Measurements from ENCODE around the gene RGS3. TPM values are rescaled to one million over a fixed set of nuclear protein-coding genes. Genes with fewer than 3 reads are reported as not detected.

RGS3 gene
- total and polyA plus RNA-seq, 2 of the 13 experiments (the other 11 are each of a cell fraction or from before 2014, with no cell fraction given), result 17.1 to 28.8 TPM

GRCh38 chr9:113461285-113461684, 2.2 kb upstream of the RGS3 start:
- Histone ChIP-seq H3K27me3 (ENCODE audit: control insufficient read depth in 1 of 2, insufficient read depth in 2 of 2, low read length in 2 of 2) (no peaks in the 10 kb centered on the region), H3K27ac (ENCODE audit: extremely low read length, insufficient read depth, low read length) (no peak overlapping the region), H3K79me2 (ENCODE audit: insufficient read depth, low read length) (peaks cover 27% of the 10 kb centered on the region), H3K4me3 (replicated peaks in 1 of 3; ENCODE audit: insufficient read depth in 1 of 3, low read depth in 2 of 3, low read length in 3 of 3) (no peak overlapping the region), H3K36me3 (replicated peaks in 1 of 2; ENCODE audit: control insufficient read depth in 1 of 2, insufficient read depth in 2 of 2, low read length in 2 of 2) (no peaks in the 10 kb centered on the region), H2AFZ (ENCODE audit: low read length) (no peak overlapping the region), H4K20me1 (ENCODE audit: insufficient read depth, low read length) (no peaks in the 10 kb centered on the region), H3K9me3 (ENCODE audit: low read length) (no peaks in the 10 kb centered on the region), H3K9ac (ENCODE audit: insufficient read depth, low read depth, low read length) (no peak overlapping the region), H3K4me2 (ENCODE audit: low read depth, low read length) (no peak overlapping the region), H3K4me1 (ENCODE audit: insufficient read depth, low read length) (peaks cover 62% of the 10 kb centered on the region)
- ChIA-PET CTCF (ENCODE audit: low intra/inter-chr PET ratio, low total read pairs) (no interaction called here), POLR2A (no interaction called here)
- WGBS (ENCODE audit: low lambda C conversion rate), result 92% methylated on average over 3 of the region's 3 CpGs
- no peak for TF ChIP-seq ZNF737 (CRISPR knock-in tag; IDR thresholded peaks at IDR 0.05; ENCODE audit: borderline replicate concordance)
- TF ChIP-seq SNAPC4 (CRISPR knock-in tag; IDR thresholded peaks at IDR 0.05), result no peak
- TF ChIP-seq PRMT3 (CRISPR knock-in tag; IDR thresholded peaks at IDR 0.05; ENCODE audit: borderline replicate concordance, low read depth), result no peak
- in situ Hi-C loops (cut with HindIII; ENCODE audit: extremely low pct_ligation_motif_present, low pct_unique_long_range_greater_than_20kb) (no loop called here), intact Hi-C loops (cut with micrococcal nuclease; ENCODE audit: unreplicated experiment) (loop anchor here (5.0 kb wide), 1 partner anchor 46 kb away; no protein-coding TSS in a partner anchor)
- FAIRE-seq, result no peak
- BruUV-seq (replicated peaks), result no TSS peak
- ATAC-seq, result no peak
- no peak for DNase-seq (ENCODE audit: low spot score)
